ENCODE data around the gene HOXD11.

Gene HOXD11

DNA sequence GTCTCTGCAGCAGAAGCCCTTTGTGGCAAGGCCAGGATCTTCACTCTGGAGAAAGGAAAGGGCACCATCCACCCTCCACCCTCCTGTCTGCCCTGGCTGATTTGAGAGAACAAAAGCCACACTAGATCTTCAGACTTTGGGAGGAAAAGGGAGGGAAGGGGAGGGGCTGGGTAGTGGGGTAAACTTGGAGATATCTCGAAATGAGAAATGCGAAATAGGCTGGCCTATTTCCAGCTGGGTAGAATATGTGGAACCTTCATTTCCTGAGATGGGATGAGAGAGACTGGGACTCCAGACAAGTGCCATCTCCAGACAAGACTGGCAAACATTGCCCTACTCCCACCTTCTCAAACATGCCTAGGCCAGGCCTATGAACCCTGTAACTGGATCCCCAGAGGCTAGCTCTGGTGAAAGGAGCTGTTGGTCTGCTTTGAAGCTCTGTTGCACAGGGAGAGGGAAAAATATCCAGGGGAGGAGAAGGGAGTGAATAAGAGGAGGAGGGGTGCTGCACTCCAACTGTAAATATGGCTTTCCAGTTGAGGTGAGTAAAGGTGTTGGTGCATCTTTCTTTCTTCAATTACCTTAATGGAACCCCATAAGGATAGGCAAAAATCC is 5.8 kb upstream of the HOXD11 start:
- H3K9me3 ChIP-seq (ENCODE audit: control insufficient read depth, insufficient read depth, low read length): no peaks in the 10 kb centered on the region
- no peak overlapping the region for H3K4me3 ChIP-seq (ENCODE audit: low read length)
- H3K27ac ChIP-seq (ENCODE audit: low read length): no peak overlapping the region
- H3K36me3 ChIP-seq (ENCODE audit: control insufficient read depth, insufficient read depth, low read length): no peaks in the 10 kb centered on the region; the same call in 1 of the 2 replicates
- DNase-seq (ENCODE audit: low read depth, low spot score): no peak
- peaks cover 87% of the 10 kb centered on the region for H3K27me3 ChIP-seq (ENCODE audit: control insufficient read depth, insufficient read depth, low read length)
- WGBS (ENCODE audit: insufficient coverage, insufficient read length): no CpG with 5 or more reads among the region's 2 CpGs
- H3K4me1 ChIP-seq (ENCODE audit: control insufficient read depth, insufficient read depth, low read length): peaks cover 5% of the 10 kb centered on the region

DNA sequence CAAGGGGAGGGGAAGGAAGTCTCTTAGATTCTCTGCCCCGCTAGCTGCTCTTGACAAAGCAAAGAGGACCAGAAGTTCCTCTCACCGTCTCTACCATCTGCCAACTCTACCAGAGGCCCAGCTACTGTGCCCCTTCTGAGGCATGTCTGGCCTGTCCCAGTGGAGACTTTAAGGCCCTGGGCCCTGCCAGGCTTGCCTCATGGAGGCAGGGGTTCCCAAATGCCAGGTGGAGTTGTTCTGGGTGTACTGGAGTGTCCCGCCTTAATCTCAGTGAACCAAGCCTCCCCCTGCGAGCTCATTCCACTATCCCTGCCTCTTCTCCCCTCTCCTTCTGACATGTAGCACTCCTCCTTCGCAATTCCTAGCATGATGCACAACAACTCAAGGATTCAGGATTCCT is 5.2 kb upstream of the HOXD11 start:
- Histone ChIP-seq H3K27me3 (ENCODE audit: control insufficient read depth, insufficient read depth, low read length) (peaks cover 91% of the 10 kb centered on the region), H3K27ac (ENCODE audit: low read length) (no peak overlapping the region), H3K9me3 (ENCODE audit: control insufficient read depth, insufficient read depth, low read length) (no peaks in the 10 kb centered on the region)

DNA sequence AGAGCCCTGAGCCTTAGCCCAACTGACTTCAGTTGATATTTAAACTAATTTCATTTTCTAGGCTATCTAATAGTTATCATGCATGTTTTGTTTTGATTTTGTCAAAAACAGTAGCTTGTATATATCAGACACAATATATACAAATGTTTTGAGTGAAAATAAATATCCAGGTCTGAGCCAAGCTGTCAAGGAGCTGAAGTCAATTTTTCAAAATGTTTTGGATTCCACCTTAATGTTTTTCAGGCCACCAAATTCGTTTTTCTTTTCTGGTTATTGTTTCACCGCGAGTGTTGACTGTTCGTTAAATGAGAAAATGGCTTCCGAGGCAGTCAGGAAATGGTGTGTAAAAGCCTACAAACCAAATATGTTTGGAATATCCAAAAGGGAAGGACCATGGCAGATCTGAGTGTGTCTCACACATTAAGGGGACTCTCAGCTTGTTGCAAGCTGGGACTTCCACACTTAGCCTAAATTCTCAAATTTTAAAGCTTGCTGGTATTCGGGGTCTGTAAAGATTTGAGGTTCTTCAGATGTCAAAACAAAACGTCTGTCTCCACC is 4.7 kb upstream of the HOXD11 start:
- no CpG with 5 or more reads among the region's 7 CpGs for WGBS (ENCODE audit: insufficient coverage, insufficient read length)
- Histone ChIP-seq H3K9me3 (ENCODE audit: control insufficient read depth, insufficient read depth, low read length) (no peaks in the 10 kb centered on the region), H3K4me1 (ENCODE audit: control insufficient read depth, insufficient read depth, low read length) (peaks cover 9% of the 10 kb centered on the region), H3K4me3 (ENCODE audit: low read length) (no peak overlapping the region), H3K27ac (ENCODE audit: low read length) (no peak overlapping the region), H3K36me3 (ENCODE audit: control insufficient read depth, insufficient read depth, low read length) (no peaks in the 10 kb centered on the region; the same call in 1 of the 2 replicates), H3K27me3 (ENCODE audit: control insufficient read depth, insufficient read depth, low read length) (peaks cover 97% of the 10 kb centered on the region)
- no peak for DNase-seq (ENCODE audit: low read depth, low spot score)

More for the DNA sequence above, 5.2 kb upstream of the HOXD11 start:
- Histone ChIP-seq H3K4me1 (ENCODE audit: control insufficient read depth, insufficient read depth, low read length) (peaks cover 5% of the 10 kb centered on the region), H3K36me3 (ENCODE audit: control insufficient read depth, insufficient read depth, low read length) (no peaks in the 10 kb centered on the region; the same call in 1 of the 2 replicates), H3K4me3 (ENCODE audit: low read length) (no peak overlapping the region)
- WGBS (ENCODE audit: insufficient coverage, insufficient read length): no CpG with 5 or more reads among the region's 5 CpGs
- no peak for DNase-seq (ENCODE audit: low read depth, low spot score)

DNA sequence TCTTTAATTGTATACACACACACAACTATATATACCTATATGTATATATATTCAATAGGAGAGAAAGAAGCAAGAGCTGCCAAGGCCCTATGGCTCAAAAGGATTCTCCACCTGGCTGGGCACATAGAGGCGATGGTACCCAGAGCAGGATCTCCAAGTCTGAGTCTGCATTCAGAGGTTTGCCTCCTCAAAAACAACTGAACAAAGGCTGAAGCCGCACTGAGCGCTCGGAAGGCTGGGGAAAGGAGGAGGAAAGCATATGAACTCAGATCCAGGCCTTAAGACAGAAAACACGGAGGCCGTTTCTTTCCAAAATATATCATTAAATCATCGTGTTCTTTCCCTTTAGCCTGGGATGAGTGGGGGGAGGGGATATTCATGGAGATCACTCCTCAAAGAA is 3.9 kb upstream of the HOXD11 start:
- H3K36me3 ChIP-seq (ENCODE audit: control insufficient read depth, insufficient read depth, low read length): no peaks in the 10 kb centered on the region; the same call in 1 of the 2 replicates
- H3K4me1 ChIP-seq (ENCODE audit: control insufficient read depth, insufficient read depth, low read length): peaks cover 9% of the 10 kb centered on the region
- peaks cover 96% of the 10 kb centered on the region for H3K27me3 ChIP-seq (ENCODE audit: control insufficient read depth, insufficient read depth, low read length)
- no peak overlapping the region for H3K4me3 ChIP-seq (ENCODE audit: low read length)
- no peak overlapping the region for H3K27ac ChIP-seq (ENCODE audit: low read length)
- WGBS (ENCODE audit: insufficient coverage, insufficient read length): no CpG with 5 or more reads among the region's 7 CpGs
- H3K9me3 ChIP-seq (ENCODE audit: control insufficient read depth, insufficient read depth, low read length): no peaks in the 10 kb centered on the region
- DNase-seq (ENCODE audit: low read depth, low spot score): no peak

DNA sequence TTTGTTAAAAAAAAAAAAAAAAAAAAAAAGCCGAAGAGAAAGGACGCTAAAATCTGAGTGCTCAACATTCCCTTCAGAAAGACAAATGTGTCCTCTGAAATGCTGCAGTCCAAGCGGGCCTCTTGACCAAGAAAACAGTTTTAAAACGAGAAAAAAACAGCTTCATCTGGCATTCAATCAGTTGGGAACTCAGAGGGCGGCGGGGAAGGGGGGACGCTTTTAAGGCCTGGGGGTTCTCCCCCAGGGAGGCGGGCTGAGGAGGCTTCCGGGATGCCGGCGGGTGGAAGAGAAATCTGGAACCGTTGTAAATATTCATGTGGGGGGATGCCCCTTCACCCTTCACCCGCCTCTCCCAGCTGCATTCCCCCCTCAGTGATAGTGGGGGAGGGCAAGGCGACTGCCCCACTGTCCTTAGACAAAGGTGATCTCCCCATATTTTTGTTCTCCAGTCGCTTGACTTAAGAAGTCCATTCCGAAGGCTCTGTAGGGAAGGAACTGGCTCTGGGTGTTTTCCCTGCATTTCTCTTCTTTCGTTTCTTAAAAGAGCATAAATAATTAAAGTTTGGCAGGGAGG is 3.3 kb upstream of the HOXD11 start:
- H3K27ac ChIP-seq (ENCODE audit: low read length): no peak overlapping the region
- H3K9me3 ChIP-seq (ENCODE audit: control insufficient read depth, insufficient read depth, low read length): no peaks in the 10 kb centered on the region
- H3K4me3 ChIP-seq (ENCODE audit: low read length): no peak overlapping the region
- WGBS (ENCODE audit: insufficient coverage, insufficient read length): no CpG with 5 or more reads among the region's 17 CpGs
- peaks cover 96% of the 10 kb centered on the region for H3K27me3 ChIP-seq (ENCODE audit: control insufficient read depth, insufficient read depth, low read length)
- H3K4me1 ChIP-seq (ENCODE audit: control insufficient read depth, insufficient read depth, low read length): peaks cover 7% of the 10 kb centered on the region
- H3K36me3 ChIP-seq (ENCODE audit: control insufficient read depth, insufficient read depth, low read length): no peaks in the 10 kb centered on the region; the same call in 1 of the 2 replicates
- no peak for DNase-seq (ENCODE audit: low read depth, low spot score)

DNA sequence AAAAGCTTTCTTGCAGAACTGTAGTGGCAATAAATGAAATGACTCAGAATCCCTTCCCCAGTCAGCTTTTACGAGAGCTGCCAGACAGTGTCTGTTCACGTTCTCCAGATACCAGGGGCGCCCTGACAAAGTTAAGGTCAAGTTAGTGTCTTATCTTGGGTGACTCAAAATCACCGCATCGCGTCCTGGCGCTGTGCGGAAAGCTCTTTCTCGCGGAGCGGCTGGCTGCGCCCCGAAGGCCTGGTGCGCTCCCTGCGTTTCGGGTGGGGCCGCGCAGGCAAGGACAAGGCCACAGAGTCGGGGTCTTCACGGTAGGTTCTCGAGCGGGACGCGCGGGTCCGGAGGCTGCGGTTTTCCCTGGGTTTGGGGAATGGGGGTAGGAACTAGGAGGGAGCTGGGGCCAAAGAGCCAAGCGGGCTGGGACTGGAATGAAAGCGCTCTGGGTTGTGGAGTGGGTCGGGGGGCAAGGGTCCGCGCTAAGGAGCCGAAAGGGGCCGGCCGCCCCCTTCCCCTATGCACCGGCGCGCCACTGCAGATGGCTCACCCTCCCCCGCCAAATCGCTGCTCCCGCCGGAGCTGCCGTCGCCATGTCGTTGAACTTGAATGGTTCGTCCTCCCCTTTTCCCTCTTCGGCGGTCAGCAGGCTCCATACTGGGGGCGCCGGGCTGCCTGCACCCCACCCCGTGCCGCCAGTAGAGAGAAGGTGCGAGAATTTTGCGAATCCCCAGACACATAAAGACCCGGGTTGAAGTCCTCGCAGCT is 2.6 kb upstream of the HOXD11 start:
- peaks cover 7% of the 10 kb centered on the region for H3K4me1 ChIP-seq (ENCODE audit: control insufficient read depth, insufficient read depth, low read length)
- no peak overlapping the region; the same call in 1 of the 2 replicates for H3K4me3 ChIP-seq (ENCODE audit: low read length)
- WGBS (ENCODE audit: insufficient coverage, insufficient read length): no CpG with 5 or more reads among the region's 56 CpGs
- DNase-seq (ENCODE audit: low read depth, low spot score): no peak
- no peaks in the 10 kb centered on the region; the same call in 1 of the 2 replicates for H3K36me3 ChIP-seq (ENCODE audit: control insufficient read depth, insufficient read depth, low read length)
- peaks cover 96% of the 10 kb centered on the region for H3K27me3 ChIP-seq (ENCODE audit: control insufficient read depth, insufficient read depth, low read length)
- H3K9me3 ChIP-seq (ENCODE audit: control insufficient read depth, insufficient read depth, low read length): no peaks in the 10 kb centered on the region
- no peak overlapping the region for H3K27ac ChIP-seq (ENCODE audit: low read length)

DNA sequence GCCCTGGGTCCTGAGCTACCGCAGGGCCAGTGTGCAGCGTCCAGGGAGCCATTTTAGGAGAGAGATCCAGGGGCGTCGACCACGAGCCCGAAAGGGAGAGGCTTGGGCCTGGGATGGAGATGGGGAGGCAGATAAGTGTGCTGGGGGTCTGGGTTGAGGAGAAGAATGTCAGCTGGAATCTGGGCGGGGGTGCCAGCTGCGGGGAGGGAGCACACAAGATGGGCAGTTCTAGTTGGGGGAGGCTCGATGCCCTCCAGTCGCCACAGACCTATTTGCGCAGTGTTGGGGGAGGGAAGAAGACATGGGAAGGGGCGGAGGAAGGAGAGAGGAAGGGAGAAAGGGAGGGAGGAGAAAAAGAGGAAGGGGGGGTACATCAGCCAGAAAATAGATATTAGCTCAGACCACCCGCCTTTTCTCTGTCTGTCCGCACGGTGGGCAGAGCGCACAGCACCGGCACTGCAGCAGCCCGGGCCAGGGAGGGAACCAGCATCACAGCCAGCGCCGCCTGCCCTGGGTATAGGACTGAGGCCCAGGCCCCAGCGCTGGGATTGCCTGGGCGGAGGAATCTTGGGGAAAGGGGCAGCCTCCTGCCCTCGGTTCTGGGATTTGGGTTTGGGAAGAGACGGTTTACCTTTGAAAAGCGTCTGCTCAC is 1.9 kb upstream of the HOXD11 start:
- H3K27me3 ChIP-seq (ENCODE audit: control insufficient read depth, insufficient read depth, low read length): peaks cover 96% of the 10 kb centered on the region
- WGBS (ENCODE audit: insufficient coverage, insufficient read length): no CpG with 5 or more reads among the region's 25 CpGs
- no peak overlapping the region; the same call in 1 of the 2 replicates for H3K4me3 ChIP-seq (ENCODE audit: low read length)
- peaks cover 5% of the 10 kb centered on the region for H3K4me1 ChIP-seq (ENCODE audit: control insufficient read depth, insufficient read depth, low read length)
- H3K36me3 ChIP-seq (ENCODE audit: control insufficient read depth, insufficient read depth, low read length): no peaks in the 10 kb centered on the region; the same call in 1 of the 2 replicates
- H3K9me3 ChIP-seq (ENCODE audit: control insufficient read depth, insufficient read depth, low read length): no peaks in the 10 kb centered on the region
- H3K27ac ChIP-seq (ENCODE audit: low read length): no peak overlapping the region
- DNase-seq (ENCODE audit: low read depth, low spot score): no peak

DNA sequence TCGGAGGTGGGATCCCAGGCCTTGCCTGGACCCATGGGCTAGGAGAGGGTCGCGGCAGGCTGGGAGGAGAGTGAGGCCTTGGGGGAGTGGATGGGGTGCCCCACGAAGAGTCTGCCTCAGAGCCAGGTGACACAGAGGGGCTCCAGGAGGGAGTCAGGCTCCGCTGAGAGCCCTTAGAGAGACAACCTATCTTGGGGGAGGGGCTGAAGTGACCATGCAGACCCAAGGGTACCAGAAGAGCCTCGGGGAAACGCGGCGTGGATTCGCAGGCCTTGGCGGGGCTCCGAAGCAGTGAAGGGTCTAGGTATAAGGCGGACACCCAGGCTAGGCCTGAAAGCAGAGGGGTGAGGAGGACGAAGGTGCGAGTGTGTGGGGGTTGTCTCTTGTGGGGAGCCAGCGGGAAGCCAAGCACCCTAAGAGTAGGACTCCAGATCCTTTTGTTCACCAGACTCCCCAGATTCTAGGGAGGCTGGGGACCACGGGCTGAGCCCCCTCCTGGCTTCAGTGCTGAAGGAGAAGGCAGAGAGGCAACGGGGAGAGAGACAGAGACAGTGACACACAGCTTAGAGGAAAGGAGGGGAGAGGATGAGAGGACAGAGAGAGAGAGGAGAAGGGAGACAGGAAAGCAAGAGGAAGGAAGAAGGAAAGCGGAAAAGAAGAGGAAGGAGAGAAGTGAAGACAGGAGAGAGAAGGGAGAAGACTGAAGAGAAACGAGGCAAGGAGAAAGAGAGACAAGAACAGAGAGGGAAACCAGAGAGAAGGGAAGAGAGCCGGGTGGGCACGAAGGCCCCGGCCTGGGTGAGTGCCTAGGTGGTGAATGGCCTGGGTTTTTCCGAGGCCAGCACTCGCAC is 1.1 kb upstream of the HOXD11 start:
- WGBS (ENCODE audit: insufficient coverage, insufficient read length): no CpG with 5 or more reads among the region's 25 CpGs
- Histone ChIP-seq H3K27me3 (ENCODE audit: control insufficient read depth, insufficient read depth, low read length) (peaks cover 96% of the 10 kb centered on the region), H3K36me3 (ENCODE audit: control insufficient read depth, insufficient read depth, low read length) (no peaks in the 10 kb centered on the region; the same call in 1 of the 2 replicates), H3K27ac (ENCODE audit: low read length) (no peak overlapping the region), H3K4me1 (ENCODE audit: control insufficient read depth, insufficient read depth, low read length) (peaks cover 5% of the 10 kb centered on the region), H3K9me3 (ENCODE audit: control insufficient read depth, insufficient read depth, low read length) (no peaks in the 10 kb centered on the region), H3K4me3 (ENCODE audit: low read length) (no peak overlapping the region)
- no peak for DNase-seq (ENCODE audit: low read depth, low spot score)

DNA sequence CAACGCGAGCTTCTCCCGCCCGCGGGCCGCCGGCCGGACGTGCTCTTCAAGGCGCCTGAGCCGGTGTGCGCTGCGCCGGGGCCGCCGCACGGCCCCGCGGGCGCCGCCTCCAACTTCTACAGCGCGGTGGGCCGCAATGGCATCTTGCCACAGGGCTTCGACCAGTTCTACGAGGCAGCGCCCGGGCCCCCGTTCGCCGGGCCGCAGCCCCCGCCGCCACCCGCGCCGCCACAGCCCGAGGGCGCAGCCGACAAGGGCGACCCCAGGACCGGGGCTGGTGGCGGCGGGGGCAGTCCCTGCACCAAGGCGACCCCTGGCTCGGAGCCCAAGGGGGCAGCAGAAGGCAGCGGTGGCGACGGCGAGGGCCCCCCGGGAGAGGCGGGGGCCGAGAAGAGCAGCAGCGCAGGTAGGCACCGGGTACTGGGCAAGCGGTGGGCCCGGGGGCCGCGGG is 676 bp downstream of the HOXD11 start:
- H3K27ac ChIP-seq (ENCODE audit: low read length): no peak overlapping the region
- H3K4me3 ChIP-seq (ENCODE audit: low read length): no peak overlapping the region
- no peaks in the 10 kb centered on the region for H3K9me3 ChIP-seq (ENCODE audit: control insufficient read depth, insufficient read depth, low read length)
- no CpG with 5 or more reads among the region's 59 CpGs for WGBS (ENCODE audit: insufficient coverage, insufficient read length)
- no peak for DNase-seq (ENCODE audit: low read depth, low spot score)
- H3K36me3 ChIP-seq (ENCODE audit: control insufficient read depth, insufficient read depth, low read length): no peaks in the 10 kb centered on the region; the same call in 1 of the 2 replicates
- H3K27me3 ChIP-seq (ENCODE audit: control insufficient read depth, insufficient read depth, low read length): peaks cover 95% of the 10 kb centered on the region
- H3K4me1 ChIP-seq (ENCODE audit: control insufficient read depth, insufficient read depth, low read length): peaks cover 5% of the 10 kb centered on the region

Measured in iPS DF 6.9 (cell line).